GM12878 (cell line): ENCODE data around the gene PDIA3. TPM values are rescaled to one million over a fixed set of nuclear protein-coding genes. Genes with fewer than 3 reads are reported as not detected.

Experiments
- ATAC-seq: fragments of 200-7000 bp; cut with Tn5 transposase; 3 replicates; pipeline ENCODE4 v1.9.1; 2020; ENCODE audit warnings: mild to moderate bottlenecking, moderate library complexity
- BruUV-seq: library from RNA; stranded (reverse); fragments of 400-500 nt; replicated peaks from 2 replicates; lab custom pipeline; 2021; lab: Mats Ljungman, UMichigan
- CTCF ChIA-PET: fragments of 300-600 bp; sonication (Branson Sonifier 250); formaldehyde crosslinking; extraction: SDS; loops from one replicate; lab custom pipeline; 2021; ENCODE audit warnings: inconsistent platforms; lab: Yijun Ruan, JAX
- POLR2A ChIA-PET: fragments of 350-600 bp; formaldehyde crosslinking; extraction: SDS; loops from one replicate; lab custom pipeline; 2021; ENCODE audit warnings: inconsistent platforms; lab: Charles Lee
- RAD21 ChIA-PET: fragments of 300-600 bp; sonication (Branson Sonifier 250); formaldehyde crosslinking; loops from one replicate; lab custom pipeline; 2023; ENCODE audit warnings: antibody characterized with exemption; ENCODE audit not compliant: unreplicated experiment; lab: Charles Lee
- SMC1A ChIA-PET: fragments of 300-600 bp; sonication (Branson Sonifier 250); formaldehyde crosslinking; loops from one replicate; lab custom pipeline; 2023; ENCODE audit not compliant: unreplicated experiment, uncharacterized antibody; lab: Charles Lee
- DNase-seq: peaks from one replicate; pipeline ENCODE4 v3.0.0-alpha.2; 2011; ENCODE audit warnings: low read depth, low spot score
- FAIRE-seq: peaks from 3 replicates; lab custom pipeline; 2011; peaks lifted over from hg19 to GRCh38; lab: Jason Lieb, UNC
- H2AFZ ChIP-seq: 2 replicates; pipeline ENCODE4 v1.6.0; 2011; ENCODE audit warnings: low read depth, low read length, control low read depth; ENCODE audit not compliant: control insufficient read depth
- H3K27ac ChIP-seq: 2 replicates; pipeline ENCODE4 v1.5.1; 2011; ENCODE audit warnings: control low read depth; ENCODE audit not compliant: control insufficient read depth, insufficient read depth
- H3K27me3 ChIP-seq, 2 experiments: replicated peaks in 1 of 2; 2 replicates each; pipeline versions ENCODE4 v1.6.0 to v1.6.1; 2011; ENCODE audit warnings: low read length in 1 of 2; ENCODE audit not compliant: control insufficient read depth in 2 of 2, insufficient read depth in 2 of 2
- H3K36me3 ChIP-seq, 2 experiments: 2 replicates each; pipeline ENCODE4 v1.5.1; 2011; ENCODE audit warnings: low read length in 1 of 2; ENCODE audit not compliant: control insufficient read depth in 2 of 2, insufficient read depth in 2 of 2
- H3K4me1 ChIP-seq: 2 replicates; pipeline ENCODE4 v1.6.1; 2011; ENCODE audit warnings: mild to moderate bottlenecking, low read length, moderate library complexity, mixed read lengths; ENCODE audit not compliant: control insufficient read depth, insufficient read depth
- H3K4me2 ChIP-seq: 2 replicates; pipeline ENCODE4 v1.6.0; 2011; ENCODE audit warnings: control low read depth; ENCODE audit not compliant: control insufficient read depth, insufficient read depth
- H3K4me3 ChIP-seq: fragments of 200-600 bp; sonication (generic); 2 replicates; pipeline ENCODE4 v1.5.1; 2016
- H3K79me2 ChIP-seq: 2 replicates; pipeline ENCODE4 v1.6.0; 2011; ENCODE audit warnings: low read length; ENCODE audit not compliant: control insufficient read depth, insufficient read depth
- H3K9ac ChIP-seq: 2 replicates; pipeline ENCODE4 v1.8.0; 2011; ENCODE audit warnings: low read length, control low read depth, mixed read lengths; ENCODE audit not compliant: control insufficient read depth, insufficient read depth
- H3K9me3 ChIP-seq: replicated peaks from 3 replicates; pipeline ENCODE4 v1.5.1; 2011; ENCODE audit warnings: mild to moderate bottlenecking, low read length; ENCODE audit not compliant: control insufficient read depth, insufficient read depth
- H4K20me1 ChIP-seq: 2 replicates; pipeline ENCODE4 v1.6.0; 2011; ENCODE audit not compliant: control insufficient read depth, insufficient read depth
- DPF2 ChIP-seq: fragments of 450-650 bp; IDR thresholded peaks from 2 replicates; pipeline ENCODE4 v1.6.1; 2017; ENCODE audit warnings: mild to moderate bottlenecking
- EGR1 ChIP-seq, 2 experiments: IDR thresholded peaks; 1 replicate in 1 of 2; 2 replicates in 1 of 2; pipeline ENCODE4 v1.6.1; 2011 to 2012; ENCODE audit warnings: low read depth in 2 of 2, low read length in 2 of 2, borderline replicate concordance in 1 of 2, mild to moderate bottlenecking in 1 of 2, moderate library complexity in 1 of 2
- JUND ChIP-seq: IDR thresholded peaks from 2 replicates; pipeline ENCODE4 v1.6.1; 2012; ENCODE audit warnings: low read depth, mild to moderate bottlenecking, low read length, improper control_type of control experiment, moderate library complexity
- PML ChIP-seq: IDR thresholded peaks from 2 replicates; pipeline ENCODE4 v1.6.1; 2012; ENCODE audit warnings: low read length, inconsistent platforms
- POLR2A ChIP-seq: IDR thresholded peaks from 2 replicates; pipeline ENCODE4 v1.6.1; 2011; ENCODE audit warnings: low read depth, mild to moderate bottlenecking, low read length
- POLR2AphosphoS2 ChIP-seq: IDR thresholded peaks from 2 replicates; pipeline ENCODE4 v1.6.1; 2011; ENCODE audit warnings: low read depth, mild to moderate bottlenecking, low read length, improper control_type of control experiment, moderate library complexity
- POLR2AphosphoS5 ChIP-seq: IDR thresholded peaks from 2 replicates; pipeline ENCODE4 v1.6.1; 2011; ENCODE audit warnings: mild to moderate bottlenecking, low read length, inconsistent platforms
- RELA ChIP-seq: fragments of 450-650 bp; IDR thresholded peaks from 2 replicates; pipeline ENCODE4 v1.8.0; 2014; ENCODE audit warnings: borderline replicate concordance; ENCODE audit not compliant: partially characterized antibody
- RUNX3 ChIP-seq: IDR thresholded peaks from 2 replicates; pipeline ENCODE4 v1.6.1; 2012; ENCODE audit warnings: low read length, inconsistent platforms
- SMAD5 ChIP-seq: IDR thresholded peaks from 2 replicates; pipeline ENCODE4 v1.6.1; 2016; ENCODE audit warnings: antibody characterized with exemption, low read depth
- TARDBP ChIP-seq: IDR thresholded peaks from 2 replicates; pipeline ENCODE4 v1.6.1; 2016; ENCODE audit warnings: borderline replicate concordance
- WGBS: methylation state at CpG from one replicate; pipeline ENCODE4 v1.1.6; 2016; ENCODE audit warnings: low lambda C conversion rate; ENCODE audit not compliant: insufficient replicate concordance, insufficient coverage; ENCODE audit errors: missing lambda C conversion rate; 5-methylcytosine and 5-hydroxymethylcytosine counted together
- in situ Hi-C: fragments of 300-500 bp; cut with MboI; formaldehyde crosslinking; loops from 9 replicates; pipeline ENCODE4 v1.14.3; 2018; ENCODE audit warnings: mixed read lengths
- intact Hi-C: fragments of 100-400 bp; cut with micrococcal nuclease; formaldehyde crosslinking; loops from one replicate; pipeline ENCODE4 v1.14.2; 2022; ENCODE audit not compliant: unreplicated experiment
- polyA plus RNA-seq, 11 experiments: library from polyadenylated mRNA; depleted of rRNA in 4 of 11; unstranded in 6 of 11; stranded (reverse) in 5 of 11; fragments of >200 nt; fragmentation: Nextera tagmentation in 4 of 11; fragmentation: Illumina TruSeq in 1 of 11; extraction: Ambion mirVana in 4 of 11; extraction: Trizol in 1 of 11; gene quantifications; 1 replicate in 1 of 11; 2 replicates in 10 of 11; pipeline versions ENCODE4 v1.2.1 to v1.2.3, GENCODE V29; 2011 to 2016; ENCODE audit warnings: inconsistent platforms in 2 of 11, missing spikeins in 2 of 11, low read depth in 1 of 11
- total RNA-seq, 4 experiments: library from RNA; depleted of rRNA in 3 of 4; stranded (reverse); fragments of >200 nt in 3 of 4; fragmentation: Illumina TruSeq in 1 of 4; extraction: Trizol in 1 of 4; gene quantifications; 2 replicates each; pipeline versions ENCODE4 v1.2.1 to v1.2.3, GENCODE V29; 2013 to 2021
- TF ChIP-seq, protein P1 (sequence below): IDR thresholded peaks from 2 replicates; pipeline ENCODE4 v1.6.1; 2011; ENCODE audit warnings: low read depth, low read length, improper control_type of control experiment, borderline replicate concordance
- TF ChIP-seq, protein P2 (sequence below): fragments of 450-650 bp; conservative IDR thresholded peaks from 2 replicates; pipeline ENCODE4 v1.6.1; 2017; ENCODE audit warnings: mild to moderate bottlenecking, moderate library complexity
- TF ChIP-seq, protein P3 (sequence below): fragments of 450-650 bp; IDR thresholded peaks from 2 replicates; pipeline ENCODE4 v1.6.1; 2016; ENCODE audit warnings: mild to moderate bottlenecking

The PDIA3 gene
- total and polyA plus RNA-seq, 10 of the 15 experiments (the other 5 are each of a cell fraction or from before 2014, with no cell fraction given), result 18.2 to 716 (median 181) TPM

DNA sequence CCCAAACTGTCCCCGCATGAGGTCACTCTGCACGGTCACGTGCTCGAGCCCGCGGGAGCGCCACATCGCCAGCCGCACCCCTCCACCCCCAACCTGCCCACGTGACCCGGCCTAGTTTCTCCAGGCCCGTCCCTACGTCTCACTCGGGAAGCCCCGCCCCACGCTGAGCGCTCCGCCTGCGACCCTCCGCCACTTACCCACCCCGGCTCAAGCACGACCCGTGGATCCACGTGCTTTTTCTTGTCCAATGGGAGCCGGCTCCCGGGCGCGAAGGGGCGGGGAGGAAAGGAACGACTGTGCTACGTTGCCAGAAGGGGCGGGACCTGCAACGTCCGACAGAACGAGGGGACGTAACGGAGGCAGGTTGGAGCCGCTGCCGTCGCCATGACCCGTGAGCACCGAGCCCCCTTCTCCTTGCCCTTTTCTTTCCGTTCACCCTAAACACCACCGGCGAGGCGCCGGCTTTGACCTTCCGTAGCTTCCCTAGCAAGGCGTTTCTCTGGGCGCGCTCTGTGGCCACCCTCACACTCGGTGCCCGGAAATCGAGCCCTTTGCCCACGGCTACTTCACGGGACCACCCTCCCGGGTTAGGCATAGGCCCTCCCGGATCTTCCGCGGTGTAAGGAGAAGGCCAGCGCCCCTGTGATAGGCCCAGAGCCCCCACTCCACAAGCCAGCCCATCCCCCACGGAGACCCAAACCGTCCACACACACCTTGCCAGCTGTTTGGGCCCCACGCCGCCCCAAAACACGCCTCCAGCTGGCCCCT lies 45.9 kb downstream of the PDIA3 start, which contains the start of gene SERF2 (continued):
- peak; percentile 65; the same call in 1 of the 2 replicates for TF ChIP-seq SMAD5
- TF ChIP-seq, protein P1, sequence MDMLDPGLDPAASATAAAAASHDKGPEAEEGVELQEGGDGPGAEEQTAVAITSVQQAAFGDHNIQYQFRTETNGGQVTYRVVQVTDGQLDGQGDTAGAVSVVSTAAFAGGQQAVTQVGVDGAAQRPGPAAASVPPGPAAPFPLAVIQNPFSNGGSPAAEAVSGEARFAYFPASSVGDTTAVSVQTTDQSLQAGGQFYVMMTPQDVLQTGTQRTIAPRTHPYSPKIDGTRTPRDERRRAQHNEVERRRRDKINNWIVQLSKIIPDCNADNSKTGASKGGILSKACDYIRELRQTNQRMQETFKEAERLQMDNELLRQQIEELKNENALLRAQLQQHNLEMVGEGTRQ, result peak; percentile 98
- TF ChIP-seq PML, result peak; percentile 88; the same call in 1 of the 2 replicates
- TF ChIP-seq RELA, result peak; percentile 90
- peak; percentile 62 for TF ChIP-seq DPF2
- TF ChIP-seq JUND, result peak; percentile 41; the same call in 1 of the 2 replicates
- peak; percentile 90; the same call in 1 of the 2 replicates for TF ChIP-seq POLR2AphosphoS2

DNA sequence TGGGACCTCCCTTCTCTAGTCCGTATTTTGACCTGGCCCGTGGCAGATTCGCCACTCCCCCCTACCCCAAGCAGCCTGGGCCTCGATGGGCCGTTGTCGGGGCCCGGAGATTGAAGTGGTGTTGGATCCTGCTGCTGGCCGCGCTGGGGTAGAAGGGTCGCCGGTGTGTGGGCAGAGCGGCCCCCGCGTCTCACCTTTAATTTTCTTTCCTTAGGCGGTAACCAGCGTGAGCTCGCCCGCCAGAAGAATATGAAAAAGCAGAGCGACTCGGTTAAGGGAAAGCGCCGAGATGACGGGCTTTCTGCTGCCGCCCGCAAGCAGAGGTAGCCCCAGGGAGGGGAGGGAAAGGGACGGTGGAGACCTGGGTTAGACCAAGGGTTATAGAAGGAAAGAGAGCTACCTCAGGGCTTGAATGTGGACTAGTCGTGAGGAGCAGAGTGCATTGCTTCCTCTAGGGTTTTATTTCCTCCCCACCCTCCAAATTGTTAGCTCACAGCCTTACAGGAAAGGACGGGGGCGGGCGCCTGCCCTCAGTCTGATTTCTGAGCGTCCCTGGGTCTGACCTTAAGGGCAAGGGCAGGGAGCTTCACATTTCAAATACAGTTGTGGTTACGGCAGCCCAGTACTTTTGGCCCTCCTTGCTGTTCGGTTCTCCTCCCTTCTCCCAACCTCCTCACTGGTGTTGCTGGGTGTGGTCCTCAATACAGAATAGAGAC lies 46.7 kb downstream of the PDIA3 start:
- Histone ChIP-seq H3K27me3 (no peaks in the 10 kb centered on the region), H3K9ac (peak overlapping the region; percentile 100), H3K36me3 (peaks cover 5 to 30% of the 10 kb centered on the region in 2 experiments), H2AFZ (no peak overlapping the region; the same call in 1 of the 2 replicates), H3K4me3 (peak overlapping the region; percentile 96), H3K9me3 (no peaks in the 10 kb centered on the region), H4K20me1 (no peaks in the 10 kb centered on the region; the same call in none of the 2 replicates), H3K79me2 (peaks cover 34% of the 10 kb centered on the region), H3K4me2 (peak overlapping the region; percentile 99), H3K27ac (peak overlapping the region; percentile 99), H3K4me1 (peaks cover 32% of the 10 kb centered on the region)
- WGBS, result under 1% methylated on average over 31 of the region's 33 CpGs
- ATAC-seq, result peak; percentile 0; the same call in 2 of the 3 replicates
- no peak for DNase-seq
- SMC1A ChIA-PET, result interaction anchor here (1.1 to 9.4 kb wide), 8 partner anchors 11 to 40 kb away, joined by 3 to 129 read pairs (median 4); partner anchors contain the start of genes ELL3 and MFAP1
- RAD21 ChIA-PET, result interaction anchor here (0.6 to 1.7 kb wide), 6 partner anchors 16 to 53 kb away, joined by 3 to 9 read pairs (median 6); partner anchors contain the start of genes ELL3 and MFAP1
- CTCF ChIA-PET, result interaction anchor here (0.6 to 1.5 kb wide), 4 partner anchors 17 to 40 kb away, joined by 3 to 5 read pairs (median 4); partner anchors contain the start of gene ELL3
- BruUV-seq, result no TSS peak
- intact Hi-C loops (loop anchor here (1.0 to 5.0 kb wide), 2 partner anchors 7 to 34 kb away; partner anchors contain the start of genes HYPK, SERINC4 and WDR76), in situ Hi-C loops (loop anchor here (10.0 to 25.0 kb wide), 2 partner anchors 932 to 1531 kb away; partner anchors contain the start of genes GANC and TMEM87A)
- POLR2A ChIA-PET, result interaction anchor here (0.6 to 6.5 kb wide), 12 partner anchors 6 to 745 kb away, joined by 3 to 59 read pairs (median 4); partner anchors contain the start of genes ELL3, HYPK, MFAP1 and SERINC4
- no peak for FAIRE-seq
- TF ChIP-seq, protein P2, sequence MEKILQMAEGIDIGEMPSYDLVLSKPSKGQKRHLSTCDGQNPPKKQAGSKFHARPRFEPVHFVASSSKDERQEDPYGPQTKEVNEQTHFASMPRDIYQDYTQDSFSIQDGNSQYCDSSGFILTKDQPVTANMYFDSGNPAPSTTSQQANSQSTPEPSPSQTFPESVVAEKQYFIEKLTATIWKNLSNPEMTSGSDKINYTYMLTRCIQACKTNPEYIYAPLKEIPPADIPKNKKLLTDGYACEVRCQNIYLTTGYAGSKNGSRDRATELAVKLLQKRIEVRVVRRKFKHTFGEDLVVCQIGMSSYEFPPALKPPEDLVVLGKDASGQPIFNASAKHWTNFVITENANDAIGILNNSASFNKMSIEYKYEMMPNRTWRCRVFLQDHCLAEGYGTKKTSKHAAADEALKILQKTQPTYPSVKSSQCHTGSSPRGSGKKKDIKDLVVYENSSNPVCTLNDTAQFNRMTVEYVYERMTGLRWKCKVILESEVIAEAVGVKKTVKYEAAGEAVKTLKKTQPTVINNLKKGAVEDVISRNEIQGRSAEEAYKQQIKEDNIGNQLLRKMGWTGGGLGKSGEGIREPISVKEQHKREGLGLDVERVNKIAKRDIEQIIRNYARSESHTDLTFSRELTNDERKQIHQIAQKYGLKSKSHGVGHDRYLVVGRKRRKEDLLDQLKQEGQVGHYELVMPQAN, result 0 out of 2 replicates have a peak, but pooled peaks have one; percentile 19
- peak in 1 of 2 experiments; percentile 59; a peak in 2 of 3 replicates for TF ChIP-seq EGR1 (IDR thresholded peaks at IDR 0.05; ENCODE audit: borderline replicate concordance in 1 of 2, low read depth in 2 of 2, low read length in 2 of 2)
- TF ChIP-seq RUNX3, result 0 out of 2 replicates have a peak, but pooled peaks have one; percentile 19
- 0 out of 2 replicates have a peak, but pooled peaks have one; percentile 53 for TF ChIP-seq POLR2AphosphoS5
- TF ChIP-seq, protein P3, sequence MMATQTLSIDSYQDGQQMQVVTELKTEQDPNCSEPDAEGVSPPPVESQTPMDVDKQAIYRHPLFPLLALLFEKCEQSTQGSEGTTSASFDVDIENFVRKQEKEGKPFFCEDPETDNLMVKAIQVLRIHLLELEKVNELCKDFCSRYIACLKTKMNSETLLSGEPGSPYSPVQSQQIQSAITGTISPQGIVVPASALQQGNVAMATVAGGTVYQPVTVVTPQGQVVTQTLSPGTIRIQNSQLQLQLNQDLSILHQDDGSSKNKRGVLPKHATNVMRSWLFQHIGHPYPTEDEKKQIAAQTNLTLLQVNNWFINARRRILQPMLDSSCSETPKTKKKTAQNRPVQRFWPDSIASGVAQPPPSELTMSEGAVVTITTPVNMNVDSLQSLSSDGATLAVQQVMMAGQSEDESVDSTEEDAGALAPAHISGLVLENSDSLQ, result no peak
- TF ChIP-seq POLR2A, result 0 out of 2 replicates have a peak, but pooled peaks have one; percentile 6
- TF ChIP-seq TARDBP, result 0 out of 2 replicates have a peak, but pooled peaks have one; percentile 12
